Activated naive CD4-positive, alpha-beta T cell treated with anti-CD3 and anti-CD28 coated beads, Interleukin-2, amount 50 U/mL, for 24 hours (primary cell): ENCODE measurements around the gene DAB1.

Source experiments
- H3K27ac Mint-ChIP-seq: one replicate; pipeline ENCODE4 v1.8.0; 2021; ENCODE audit warnings: mild to moderate bottlenecking, mixed read lengths
- H3K27me3 Mint-ChIP-seq: one replicate; pipeline ENCODE4 v1.8.0; 2021; ENCODE audit warnings: mixed read lengths
- H3K36me3 Mint-ChIP-seq: one replicate; pipeline ENCODE4 v1.8.0; 2021; ENCODE audit warnings: mixed read lengths
- H3K4me1 Mint-ChIP-seq: one replicate; pipeline ENCODE4 v1.8.0; 2021; ENCODE audit warnings: mixed read lengths
- H3K4me3 Mint-ChIP-seq: one replicate; pipeline ENCODE4 v1.8.0; 2021; ENCODE audit warnings: mild to moderate bottlenecking, mixed read lengths
- H3K9me3 Mint-ChIP-seq: one replicate; pipeline ENCODE4 v1.8.0; 2021; ENCODE audit warnings: mixed read lengths

DAB1 gene

DNA sequence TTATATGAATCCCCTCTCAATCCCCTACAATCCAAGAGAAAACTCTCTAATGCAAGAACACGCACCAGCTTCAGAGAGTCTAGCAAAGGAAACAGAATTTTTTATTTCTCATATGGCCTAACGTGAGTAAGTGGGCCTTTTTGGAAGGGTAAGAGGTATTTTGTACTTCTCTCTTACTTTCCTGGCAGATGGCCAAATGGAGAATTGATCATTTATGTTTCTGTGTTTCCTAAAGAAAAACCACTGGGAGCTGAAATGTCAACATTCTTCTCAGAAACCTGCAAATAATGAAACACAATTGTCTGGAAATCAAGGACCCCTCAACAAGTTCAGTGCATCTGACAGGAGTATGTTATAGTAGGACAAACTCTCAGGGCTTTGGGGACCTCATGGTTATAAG, 281.7 kb downstream of the DAB1 start:
- H3K36me3 Mint-ChIP-seq, result no peaks in the 10 kb centered on the region
- H3K4me3 Mint-ChIP-seq, result no peak overlapping the region
- no peaks in the 10 kb centered on the region for H3K4me1 Mint-ChIP-seq
- no peaks in the 10 kb centered on the region for H3K9me3 Mint-ChIP-seq
- no peak overlapping the region for H3K27ac Mint-ChIP-seq
- peaks cover 3% of the 10 kb centered on the region for H3K27me3 Mint-ChIP-seq

DNA sequence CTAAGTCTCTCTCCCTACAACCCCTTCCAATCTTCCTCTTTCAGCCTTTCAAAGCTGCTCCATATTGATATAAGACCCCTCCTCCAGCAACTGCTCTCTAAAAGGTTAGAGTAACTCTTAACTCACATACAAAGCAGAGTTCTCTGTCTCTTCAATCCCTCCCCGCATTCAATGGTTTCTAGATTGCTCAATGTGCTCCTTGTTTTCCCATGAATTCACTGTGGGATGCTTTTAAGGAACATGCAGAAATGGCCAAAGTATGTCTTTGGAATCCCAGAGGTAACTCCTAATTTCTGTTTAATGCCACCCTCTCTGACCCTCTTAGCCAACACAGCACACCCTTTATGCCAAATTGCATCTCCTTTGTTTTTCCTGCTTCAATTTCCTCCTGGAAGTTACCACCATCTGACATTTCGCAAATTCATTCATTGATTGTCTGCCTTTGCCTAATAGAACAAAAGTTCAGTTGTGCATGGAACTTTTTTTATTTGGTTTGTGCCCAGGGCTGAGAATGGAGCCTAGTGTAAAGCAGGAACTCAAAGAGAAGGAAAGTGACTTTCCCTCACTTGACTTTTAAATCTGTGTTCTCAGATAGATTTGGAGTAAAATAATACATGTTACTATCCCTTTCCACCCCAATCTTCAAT, 285.3 kb downstream of the DAB1 start:
- no peaks in the 10 kb centered on the region for H3K36me3 Mint-ChIP-seq
- H3K27me3 Mint-ChIP-seq, result peaks cover 3% of the 10 kb centered on the region
- H3K4me3 Mint-ChIP-seq, result no peak overlapping the region
- no peak overlapping the region for H3K27ac Mint-ChIP-seq
- H3K9me3 Mint-ChIP-seq, result no peaks in the 10 kb centered on the region
- no peaks in the 10 kb centered on the region for H3K4me1 Mint-ChIP-seq

DNA sequence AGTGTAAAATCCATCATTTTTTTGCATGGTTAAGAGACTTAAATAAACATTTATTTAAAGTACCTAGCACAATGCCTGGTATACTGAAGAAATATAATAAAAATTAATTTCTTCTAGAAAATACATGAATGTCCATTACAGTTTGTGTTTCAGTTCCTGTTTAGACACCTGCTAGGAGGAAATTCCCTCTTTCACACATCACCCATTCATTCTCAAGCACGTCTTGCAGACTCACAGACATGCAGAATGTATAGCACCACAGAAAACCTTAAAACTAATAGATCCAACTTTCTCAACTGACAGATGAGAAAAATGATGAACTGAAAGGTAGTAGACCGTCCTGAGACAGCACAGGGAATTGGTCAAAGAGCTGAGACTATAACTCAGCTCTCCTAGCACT, 285.9 kb downstream of the DAB1 start:
- Mint-ChIP-seq H3K27ac (no peak overlapping the region), H3K4me3 (no peak overlapping the region), H3K36me3 (no peaks in the 10 kb centered on the region), H3K4me1 (no peaks in the 10 kb centered on the region), H3K27me3 (peaks cover 2% of the 10 kb centered on the region), H3K9me3 (no peaks in the 10 kb centered on the region)

DNA sequence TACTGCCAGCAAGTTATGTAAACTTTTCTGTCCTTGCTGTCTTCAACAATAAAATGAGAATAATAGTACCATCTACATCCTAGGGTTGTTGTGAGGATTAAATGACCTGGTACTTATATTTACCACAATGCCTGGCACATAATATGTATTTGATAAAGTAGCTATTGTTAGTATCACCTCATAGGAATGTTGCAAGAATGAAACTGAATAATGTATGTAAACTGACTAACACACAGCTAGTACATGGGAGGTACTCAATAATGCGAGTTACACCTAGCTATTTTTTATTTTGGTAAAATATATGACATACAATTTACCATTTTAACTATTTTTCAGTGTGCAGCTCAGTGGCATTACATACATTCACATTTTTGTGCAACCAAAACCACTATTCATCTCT, 289.1 kb downstream of the DAB1 start:
- Mint-ChIP-seq H3K9me3 (no peaks in the 10 kb centered on the region), H3K27ac (no peak overlapping the region), H3K4me1 (no peaks in the 10 kb centered on the region), H3K27me3 (no peaks in the 10 kb centered on the region), H3K36me3 (no peaks in the 10 kb centered on the region), H3K4me3 (no peak overlapping the region)

DNA sequence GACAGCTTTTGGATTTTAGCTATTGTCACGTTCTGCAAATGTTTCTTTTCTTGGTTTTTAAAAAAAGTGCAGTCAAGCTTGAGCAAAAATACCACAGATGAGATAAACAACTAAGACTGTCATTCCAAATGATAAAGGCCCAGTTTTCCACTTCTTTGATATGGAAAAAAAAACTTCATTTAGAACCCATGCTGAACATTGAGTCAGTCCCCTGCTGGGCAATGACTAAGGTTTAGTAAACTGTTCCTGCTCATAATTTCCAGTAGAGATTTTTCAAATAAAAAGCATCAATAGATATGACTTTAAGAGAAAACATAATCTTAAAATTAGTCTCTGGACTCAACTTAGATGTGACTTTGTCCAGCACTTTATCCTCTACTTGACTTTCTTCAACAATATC, 290.2 kb downstream of the DAB1 start:
- Mint-ChIP-seq H3K36me3 (no peaks in the 10 kb centered on the region), H3K9me3 (no peaks in the 10 kb centered on the region), H3K4me1 (no peaks in the 10 kb centered on the region), H3K27me3 (no peaks in the 10 kb centered on the region), H3K27ac (no peak overlapping the region), H3K4me3 (no peak overlapping the region)

DNA sequence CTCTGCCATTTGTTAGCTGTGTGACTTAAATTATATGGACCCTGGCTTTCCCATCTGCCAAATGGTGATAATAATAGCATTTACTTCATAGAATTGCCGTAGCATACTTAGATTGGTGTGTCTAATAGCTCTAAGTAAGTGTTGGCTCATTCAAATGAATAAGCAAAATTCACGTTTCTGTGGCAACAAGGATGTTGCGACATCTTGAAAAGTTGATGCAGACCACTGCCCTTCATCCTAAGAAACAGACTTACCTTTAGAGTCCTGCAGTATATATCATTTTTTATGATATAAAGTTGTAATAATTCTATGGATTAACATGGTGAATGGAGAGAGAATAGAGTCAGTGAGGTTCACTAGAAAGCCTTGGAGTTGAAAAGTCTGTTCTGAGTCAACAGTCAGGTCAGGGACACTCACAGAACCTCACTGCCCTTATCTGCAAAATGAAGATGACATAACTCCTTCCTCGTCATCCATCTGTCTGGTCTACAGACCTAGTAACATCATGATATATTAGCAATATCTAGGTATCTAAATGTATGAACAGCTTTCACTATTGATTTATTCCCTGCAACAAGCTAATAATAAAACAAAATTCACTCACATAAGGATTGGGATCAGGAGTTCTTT, 290.8 kb downstream of the DAB1 start:
- Mint-ChIP-seq H3K27ac (no peak overlapping the region), H3K4me3 (no peak overlapping the region), H3K9me3 (no peaks in the 10 kb centered on the region), H3K4me1 (no peaks in the 10 kb centered on the region), H3K27me3 (no peaks in the 10 kb centered on the region), H3K36me3 (no peaks in the 10 kb centered on the region)

DNA sequence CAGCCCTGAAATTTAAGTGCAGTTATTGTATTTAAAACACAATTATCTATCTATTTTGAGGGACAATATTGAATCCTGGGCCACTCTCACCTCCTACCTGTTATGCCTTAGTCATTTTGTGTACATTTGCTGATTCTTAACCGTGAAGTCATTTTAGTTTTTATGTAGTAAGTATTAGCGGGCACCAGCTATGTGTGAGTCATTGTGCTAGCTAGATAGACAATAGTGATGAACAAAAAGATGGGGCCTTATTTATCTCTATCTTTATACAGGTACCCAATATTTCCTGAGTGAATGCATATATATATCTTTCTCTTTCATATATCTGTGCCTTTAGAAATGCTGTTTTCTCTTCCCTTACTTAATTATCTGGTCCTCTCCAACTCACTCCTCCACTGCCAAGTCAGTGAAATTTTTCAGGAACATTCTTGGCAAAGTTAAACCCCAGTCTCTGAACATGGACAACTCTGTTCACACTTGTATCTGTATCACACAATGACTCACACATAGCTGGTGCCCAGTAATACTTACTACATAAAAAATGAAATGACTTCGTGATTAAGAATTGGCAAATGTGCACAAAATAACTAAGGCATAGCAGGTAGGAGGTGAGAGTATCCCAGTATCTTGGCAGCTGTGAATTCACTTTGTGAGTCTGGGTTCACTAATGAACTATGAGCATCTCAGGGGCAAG, 292.0 kb downstream of the DAB1 start:
- Mint-ChIP-seq H3K4me3 (no peak overlapping the region), H3K27me3 (no peaks in the 10 kb centered on the region)

DNA sequence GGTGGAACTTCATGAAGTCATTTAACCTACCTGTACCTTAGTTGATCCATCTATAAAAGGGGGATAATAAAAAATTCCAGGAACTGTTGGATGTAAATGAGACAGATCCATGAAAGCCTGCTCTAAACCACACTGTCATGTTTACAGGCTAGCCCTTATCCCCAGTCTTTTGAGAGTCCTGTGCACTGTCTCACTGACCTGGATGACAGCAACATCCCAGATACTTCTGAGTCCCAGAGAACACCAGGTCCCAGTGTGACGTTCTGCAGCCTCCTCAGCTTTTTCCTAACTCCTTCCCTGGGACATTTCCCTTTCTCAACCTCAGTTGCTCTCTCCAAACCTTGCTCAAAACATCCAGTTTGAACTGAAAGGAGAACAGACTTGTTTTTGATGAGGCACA, 292.6 kb downstream of the DAB1 start:
- no peaks in the 10 kb centered on the region for H3K4me1 Mint-ChIP-seq
- H3K27ac Mint-ChIP-seq, result no peak overlapping the region
- H3K27me3 Mint-ChIP-seq, result no peaks in the 10 kb centered on the region
- H3K9me3 Mint-ChIP-seq, result no peaks in the 10 kb centered on the region
- H3K36me3 Mint-ChIP-seq, result no peaks in the 10 kb centered on the region
- no peak overlapping the region for H3K4me3 Mint-ChIP-seq

More for the DNA sequence above, 292.0 kb downstream of the DAB1 start:
- H3K27ac Mint-ChIP-seq, result no peak overlapping the region
- no peaks in the 10 kb centered on the region for H3K4me1 Mint-ChIP-seq
- H3K9me3 Mint-ChIP-seq, result no peaks in the 10 kb centered on the region
- no peaks in the 10 kb centered on the region for H3K36me3 Mint-ChIP-seq

DNA sequence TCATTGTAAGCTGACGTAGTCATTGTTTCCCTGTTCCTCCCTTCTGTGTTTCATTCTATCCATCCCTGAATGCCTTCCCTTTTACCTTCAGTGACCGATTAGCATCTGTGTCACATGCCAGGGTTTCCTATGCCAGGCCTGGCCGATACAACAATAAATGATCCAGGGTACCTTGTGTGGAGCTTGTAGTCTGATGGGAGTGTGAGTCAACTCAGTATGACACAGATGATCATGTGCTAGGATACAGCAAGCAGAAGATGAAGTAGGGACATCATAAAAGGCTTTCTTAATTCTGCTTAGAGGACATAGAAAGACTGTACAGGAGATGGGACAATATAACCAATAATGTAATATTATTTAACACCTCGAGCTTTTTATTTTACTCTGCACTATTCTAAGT, 294.0 kb downstream of the DAB1 start:
- Mint-ChIP-seq H3K9me3 (no peaks in the 10 kb centered on the region), H3K27ac (no peak overlapping the region), H3K4me3 (no peak overlapping the region), H3K4me1 (no peaks in the 10 kb centered on the region), H3K27me3 (peaks cover 1% of the 10 kb centered on the region), H3K36me3 (no peaks in the 10 kb centered on the region)

DNA sequence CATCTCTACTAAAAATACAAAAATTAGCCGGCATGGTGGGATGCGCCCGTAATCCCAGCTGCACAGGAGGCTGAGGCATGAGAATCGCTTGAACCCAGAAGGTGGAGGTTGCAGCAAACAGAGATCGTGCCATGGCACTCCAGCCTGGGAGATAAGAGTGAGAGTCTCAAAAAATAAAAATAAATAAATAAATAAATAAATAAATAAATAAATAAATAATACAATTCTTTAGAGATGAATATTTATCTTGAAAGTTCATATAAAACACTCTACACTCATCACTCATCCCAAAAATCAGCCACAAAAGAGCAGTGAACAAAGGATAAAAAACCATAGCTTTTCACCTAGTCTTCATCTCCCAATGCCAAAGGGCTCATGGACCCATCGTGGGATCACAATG, 295.9 kb downstream of the DAB1 start:
- Mint-ChIP-seq H3K4me1 (no peaks in the 10 kb centered on the region), H3K36me3 (no peaks in the 10 kb centered on the region)

DNA sequence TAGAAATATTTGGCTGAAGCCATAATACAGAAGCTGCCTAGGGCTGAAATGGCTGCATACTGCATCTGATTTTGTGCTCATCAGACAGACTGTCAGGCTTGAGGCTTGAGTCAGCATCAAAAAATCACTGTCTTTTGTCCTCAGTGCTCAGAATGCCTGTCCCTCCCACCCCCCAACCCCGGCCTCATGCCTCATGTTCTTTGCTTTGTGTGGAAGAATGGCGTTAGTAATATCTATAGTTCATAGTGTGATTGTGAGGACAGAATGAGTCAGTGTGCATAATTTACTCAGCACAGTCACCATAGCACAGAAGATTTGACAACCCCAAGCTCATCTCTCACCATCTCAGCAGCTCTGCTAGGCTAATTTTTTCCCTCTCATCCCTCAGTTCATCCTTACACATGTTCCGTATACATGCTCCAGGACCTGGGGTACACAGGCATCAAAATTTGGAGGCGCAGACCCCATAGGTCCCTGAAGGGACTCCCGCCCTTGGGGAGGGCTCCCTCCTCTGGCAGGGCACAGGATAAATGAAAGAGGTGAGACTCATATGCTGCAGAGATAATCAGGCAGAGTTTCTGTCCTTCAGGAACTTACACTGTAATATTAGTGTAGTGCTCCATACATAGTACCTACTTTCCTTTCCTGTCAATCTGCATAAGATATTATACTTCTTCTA, 299.0 kb downstream of the DAB1 start:
- peaks cover 1% of the 10 kb centered on the region for H3K27me3 Mint-ChIP-seq
- H3K4me3 Mint-ChIP-seq, result no peak overlapping the region
- no peaks in the 10 kb centered on the region for H3K36me3 Mint-ChIP-seq
- H3K9me3 Mint-ChIP-seq, result no peaks in the 10 kb centered on the region
- no peak overlapping the region for H3K27ac Mint-ChIP-seq
- no peaks in the 10 kb centered on the region for H3K4me1 Mint-ChIP-seq

More for the DNA sequence above, 295.9 kb downstream of the DAB1 start:
- H3K9me3 Mint-ChIP-seq, result no peaks in the 10 kb centered on the region
- H3K4me3 Mint-ChIP-seq, result no peak overlapping the region
- no peak overlapping the region for H3K27ac Mint-ChIP-seq
- H3K27me3 Mint-ChIP-seq, result peaks cover 1% of the 10 kb centered on the region

DNA sequence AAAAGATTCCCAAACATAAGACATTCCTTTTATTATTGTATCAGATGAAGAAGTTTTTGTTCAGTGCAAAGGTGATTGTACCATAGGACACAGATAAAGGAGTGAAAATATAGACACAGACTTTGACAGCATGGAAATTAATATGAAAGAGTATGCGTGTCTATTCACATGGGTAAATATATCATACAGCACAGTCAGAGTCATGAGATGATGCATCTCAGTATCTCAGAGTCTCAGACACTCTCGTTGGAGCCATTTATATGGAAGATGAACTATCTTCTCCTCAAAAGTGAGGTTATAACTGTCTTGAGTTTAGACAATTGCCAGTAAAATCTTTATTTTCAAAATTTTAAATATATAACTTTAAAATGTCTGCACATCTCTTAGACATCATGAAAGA, 299.7 kb downstream of the DAB1 start:
- Mint-ChIP-seq H3K36me3 (no peaks in the 10 kb centered on the region), H3K4me3 (no peak overlapping the region), H3K27ac (no peak overlapping the region), H3K27me3 (peaks cover 1% of the 10 kb centered on the region), H3K4me1 (no peaks in the 10 kb centered on the region), H3K9me3 (no peaks in the 10 kb centered on the region)

DNA sequence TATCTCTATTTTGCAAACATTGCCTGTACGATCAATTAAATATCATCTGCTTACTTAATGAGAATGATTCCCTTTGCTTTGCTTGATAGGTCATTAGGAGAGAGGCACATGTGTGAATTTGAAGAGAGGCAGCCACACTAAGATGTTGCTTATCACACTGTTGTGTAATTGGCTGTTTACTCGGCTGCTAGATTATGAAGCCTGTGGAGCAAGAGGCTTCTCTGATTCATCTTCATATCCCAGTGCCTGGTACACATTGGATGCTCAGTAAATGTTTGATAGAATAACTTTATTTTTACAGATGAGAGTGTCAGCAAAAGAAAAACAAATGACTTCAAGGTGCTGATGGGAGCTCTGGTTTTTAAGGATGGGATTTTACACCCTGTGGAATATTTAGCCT, 301.8 kb downstream of the DAB1 start:
- Mint-ChIP-seq H3K4me1 (no peaks in the 10 kb centered on the region), H3K9me3 (no peaks in the 10 kb centered on the region), H3K36me3 (no peaks in the 10 kb centered on the region), H3K27ac (no peak overlapping the region), H3K27me3 (peaks cover 1% of the 10 kb centered on the region), H3K4me3 (no peak overlapping the region)

DNA sequence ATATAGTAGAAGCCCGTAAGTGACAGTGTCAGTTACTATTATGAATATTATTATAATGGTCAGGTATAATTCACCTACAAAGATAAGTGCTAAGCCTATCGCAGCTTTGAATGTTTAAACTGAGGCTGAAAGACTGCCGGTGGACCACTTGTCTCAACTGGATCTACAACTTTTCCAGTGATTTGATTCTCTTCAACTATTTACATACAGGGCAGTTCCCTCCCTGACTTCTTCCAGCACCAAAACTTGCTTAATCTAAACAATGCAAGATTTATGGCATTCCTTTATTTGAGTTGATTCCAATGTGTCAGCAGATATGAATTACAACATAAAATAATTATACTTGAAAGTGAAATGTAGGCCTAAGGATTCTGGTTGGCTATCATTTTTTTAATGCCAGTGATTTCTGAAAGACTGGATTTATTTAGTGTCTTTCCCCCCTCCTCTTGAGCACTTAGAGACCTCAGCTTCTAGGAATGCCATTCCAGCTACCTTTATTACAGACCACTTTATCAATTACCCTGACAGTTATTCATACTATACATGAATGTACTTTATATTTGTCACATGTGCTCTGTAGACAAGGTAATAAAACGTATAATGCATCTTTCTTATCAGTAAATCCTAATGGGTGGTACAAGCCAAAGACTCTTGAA, 304.8 kb downstream of the DAB1 start:
- no peak overlapping the region for H3K27ac Mint-ChIP-seq
- H3K4me3 Mint-ChIP-seq, result no peak overlapping the region
- H3K27me3 Mint-ChIP-seq, result no peaks in the 10 kb centered on the region
- no peaks in the 10 kb centered on the region for H3K9me3 Mint-ChIP-seq
- no peaks in the 10 kb centered on the region for H3K36me3 Mint-ChIP-seq
- H3K4me1 Mint-ChIP-seq, result no peaks in the 10 kb centered on the region

DNA sequence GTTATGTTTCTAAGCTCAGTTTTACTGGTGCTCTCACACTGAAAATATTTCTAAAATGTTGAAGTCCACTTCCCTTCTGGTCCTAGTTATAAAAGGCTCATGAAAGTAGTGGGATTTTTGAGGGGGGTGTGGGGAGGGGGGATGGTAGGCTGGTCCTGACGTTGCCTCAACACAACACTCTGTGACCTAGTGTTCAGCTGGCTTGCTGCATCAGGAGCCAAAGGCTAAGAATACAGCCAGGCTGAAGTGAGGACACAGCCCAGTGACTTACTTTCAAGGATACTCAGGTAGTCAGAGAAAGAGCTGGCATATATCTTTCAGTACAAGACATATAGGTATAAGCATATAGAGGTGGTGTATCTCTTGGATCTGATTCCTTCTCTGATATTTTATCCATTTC, 306.1 kb downstream of the DAB1 start:
- Mint-ChIP-seq H3K27ac (no peak overlapping the region), H3K4me3 (no peak overlapping the region), H3K9me3 (no peaks in the 10 kb centered on the region), H3K36me3 (no peaks in the 10 kb centered on the region), H3K4me1 (no peaks in the 10 kb centered on the region), H3K27me3 (no peaks in the 10 kb centered on the region)

DNA sequence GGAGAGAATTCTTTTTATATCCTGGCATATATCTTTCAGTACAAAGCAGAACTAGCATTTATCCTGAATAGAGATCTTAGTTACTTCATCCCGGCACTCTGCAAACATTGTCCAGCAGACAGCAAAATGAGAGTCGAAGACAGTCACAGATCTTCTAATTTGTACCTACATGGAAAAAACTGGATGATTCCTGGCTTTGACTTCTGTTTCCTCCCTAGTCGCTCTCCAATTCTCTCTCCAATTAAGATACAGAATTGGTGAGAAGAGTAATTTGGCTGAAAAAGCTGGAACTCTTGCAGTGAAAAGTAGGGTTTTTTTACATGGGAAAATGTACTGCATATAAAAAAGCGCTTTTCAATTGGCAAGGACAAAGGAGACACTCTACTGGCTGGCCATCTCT, 307.0 kb downstream of the DAB1 start:
- no peaks in the 10 kb centered on the region for H3K36me3 Mint-ChIP-seq
- no peaks in the 10 kb centered on the region for H3K9me3 Mint-ChIP-seq
- no peak overlapping the region for H3K27ac Mint-ChIP-seq
- H3K27me3 Mint-ChIP-seq, result no peaks in the 10 kb centered on the region
- H3K4me1 Mint-ChIP-seq, result no peaks in the 10 kb centered on the region
- no peak overlapping the region for H3K4me3 Mint-ChIP-seq
